K562 (cell line): ENCODE results near the gene ETHE1. TPM values are rescaled to one million over a fixed set of nuclear protein-coding genes. Genes with fewer than 3 reads are reported as not detected.

Experiments used
- ATF7 ChIP-seq: fragments of 450-650 bp; IDR thresholded peaks from 2 replicates; pipeline ENCODE4 v1.7.1; 2014; ENCODE audit warnings: mild to moderate bottlenecking, moderate library complexity
- BCL6 ChIP-seq: fragments of 250-450 bp; sonication (Bioruptor Pico); IDR thresholded peaks from 2 replicates; pipeline ENCODE4 v1.4.0; 2020
- BDP1 ChIP-seq: IDR thresholded peaks from 3 replicates; pipeline ENCODE4 v1.6.1; 2011; ENCODE audit not compliant: insufficient read length, insufficient read depth
- BRCA1 ChIP-seq, 2 experiments: fragments of 450-650 bp in 1 of 2; sonication (generic) in 1 of 2; formaldehyde crosslinking in 1 of 2; IDR thresholded peaks; 2 replicates each; pipeline versions ENCODE4 v1.5.0 to v1.6.1; 2017 to 2020; ENCODE audit warnings: mild to moderate bottlenecking in 1 of 2, missing genetic modification reagents in 1 of 2
- E2F1 ChIP-seq: sonication (generic); formaldehyde crosslinking; IDR thresholded peaks from 2 replicates; pipeline ENCODE4 v1.8.1; 2023; ENCODE audit warnings: mild to moderate bottlenecking, missing genetic modification reagents, moderate library complexity
- E4F1 ChIP-seq: fragments of 250-450 bp; sonication (Bioruptor Pico); IDR thresholded peaks from 2 replicates; pipeline ENCODE4 v1.5.0; 2021; ENCODE audit warnings: mild to moderate bottlenecking, borderline replicate concordance
- GABPA ChIP-seq: fragments of 200-800 bp; sonication (Bioruptor generic); conservative IDR thresholded peaks from 2 replicates; pipeline ENCODE4 v1.6.1; 2016; ENCODE audit warnings: low read depth, missing genetic modification characterization, missing compliant biosample characterization
- IRF1 ChIP-seq: sonication (generic); formaldehyde crosslinking; IDR thresholded peaks from 2 replicates; pipeline ENCODE4 v1.8.0; 2022; ENCODE audit warnings: missing genetic modification reagents, mild to moderate bottlenecking, borderline replicate concordance
- NFYB ChIP-seq: IDR thresholded peaks from 2 replicates; pipeline ENCODE4 v1.6.1; 2011; ENCODE audit warnings: mild to moderate bottlenecking, moderate library complexity; ENCODE audit not compliant: insufficient read length; ENCODE audit errors: extremely low read depth
- PHB ChIP-seq: fragments of 250-450 bp; sonication (Bioruptor Pico); IDR thresholded peaks from 2 replicates; pipeline ENCODE4 v1.5.0; 2021
- ZNF277 ChIP-seq: fragments of 250-450 bp; sonication (Bioruptor Pico); IDR thresholded peaks from 2 replicates; pipeline ENCODE4 v1.8.0; 2022; ENCODE audit warnings: inconsistent platforms, mild to moderate bottlenecking, moderate library complexity, borderline replicate concordance
- ZNF407 ChIP-seq: fragments of 450-650 bp; IDR thresholded peaks from 2 replicates; pipeline ENCODE4 v1.6.1; 2016; ENCODE audit warnings: low read depth
- polyA plus RNA-seq, 8 experiments: library from polyadenylated mRNA; depleted of rRNA in 4 of 8; stranded (reverse) in 5 of 8; unstranded in 3 of 8; fragments of >200 nt; fragmentation: Nextera tagmentation in 2 of 8; fragmentation: Illumina TruSeq in 1 of 8; extraction: Ambion mirVana in 2 of 8; extraction: Trizol in 1 of 8; gene quantifications; 2 replicates each; pipeline versions ENCODE4 v1.2.1 to v1.2.3, GENCODE V29; 2011 to 2014; ENCODE audit warnings: inconsistent platforms in 1 of 8, missing spikeins in 1 of 8
- total RNA-seq, 7 experiments: library from RNA; depleted of rRNA in 6 of 7; stranded (reverse); fragments of >200 nt in 6 of 7; fragmentation: Illumina TruSeq in 2 of 7; extraction: Trizol in 2 of 7; gene quantifications; 2 replicates each; pipeline versions ENCODE4 v1.2.1 to v1.2.3, GENCODE V29; 2011 to 2021; ENCODE audit warnings: low replicate concordance in 1 of 7

ETHE1 gene
- total and polyA plus RNA-seq, 9 of the 15 experiments (the other 6 are each of a cell fraction or from before 2014, with no cell fraction given) = 2.9 to 21.0 (median 10.2) TPM

- TF ChIP-seq ZNF277 (no peak), PHB (CRISPR knock-in tag) (no peak), GABPA (0 out of 2 replicates have a peak, but pooled peaks have one; percentile 24), BRCA1 (IDR thresholded peaks at IDR 0.05) (no peak), BRCA1 (CRISPR knock-in tag; IDR thresholded peaks at IDR 0.05) (no peak), E2F1 (CRISPR knock-in tag) (peak; percentile 47; the same call in 1 of the 2 replicates), BCL6 (no peak), ZNF407 (no peak), BDP1 (no peak), NFYB (peak; percentile 13), ATF7 (peak; percentile 79; the same call in 1 of the 2 replicates), IRF1 (no peak), E4F1 (CRISPR knock-in tag) (no peak)
Measured at GRCh38 chr19:43575156-43575950, 48.4 kb upstream of the ETHE1 start, which contains the start of the genes PINLYP and XRCC1 (continued).
